Parathyroid adenoma (tissue), 2 donors: ENCODE measurements around the gene BCL11B.

ENCODE experiments used
- H2AFZ ChIP-seq: fragments of 300-600 bp; sonication (generic); one replicate; pipeline ENCODE4 v1.7.0; 2017; ENCODE audit warnings: antibody characterized with exemption, mild to moderate bottlenecking
- H3K27ac ChIP-seq: fragments of 300-600 bp; sonication (generic); one replicate; pipeline ENCODE4 v1.7.0; 2017
- H3K27me3 ChIP-seq: fragments of 300-600 bp; sonication (generic); one replicate; pipeline ENCODE4 v1.7.0; 2017; ENCODE audit warnings: low read length; ENCODE audit not compliant: control insufficient read depth, insufficient read depth
- H3K36me3 ChIP-seq: fragments of 300-600 bp; sonication (generic); one replicate; pipeline ENCODE4 v1.7.0; 2017; ENCODE audit warnings: low read length; ENCODE audit not compliant: control insufficient read depth, insufficient read depth
- H3K4me1 ChIP-seq: fragments of 300-600 bp; sonication (generic); one replicate; pipeline ENCODE4 v1.7.0; 2017; ENCODE audit warnings: control low read depth
- H3K4me2 ChIP-seq: fragments of 300-600 bp; sonication (generic); one replicate; pipeline ENCODE4 v1.7.0; 2017; ENCODE audit warnings: low read length
- H3K4me3 ChIP-seq: fragments of 300-600 bp; sonication (generic); one replicate; pipeline ENCODE4 v1.7.0; 2017; ENCODE audit warnings: low read depth, low read length
- H3K79me2 ChIP-seq: fragments of 300-600 bp; sonication (generic); one replicate; pipeline ENCODE4 v1.7.0; 2017; ENCODE audit warnings: control low read depth
- H3K9ac ChIP-seq: fragments of 300-600 bp; sonication (generic); one replicate; pipeline ENCODE4 v1.7.0; 2017; ENCODE audit warnings: mild to moderate bottlenecking
- H3K9me3 ChIP-seq: fragments of 300-600 bp; sonication (generic); one replicate; pipeline ENCODE4 v1.7.0; 2017; ENCODE audit warnings: low read length; ENCODE audit not compliant: control insufficient read depth
- TF ChIP-seq, protein P1 (sequence below): fragments of 300-600 bp; sonication (generic); IDR thresholded peaks from one replicate; pipeline ENCODE4 v1.7.0; 2017; ENCODE audit warnings: antibody characterized with exemption, mild to moderate bottlenecking
- donor health status: primary hyperparathyroidism.

Gene BCL11B

DNA sequence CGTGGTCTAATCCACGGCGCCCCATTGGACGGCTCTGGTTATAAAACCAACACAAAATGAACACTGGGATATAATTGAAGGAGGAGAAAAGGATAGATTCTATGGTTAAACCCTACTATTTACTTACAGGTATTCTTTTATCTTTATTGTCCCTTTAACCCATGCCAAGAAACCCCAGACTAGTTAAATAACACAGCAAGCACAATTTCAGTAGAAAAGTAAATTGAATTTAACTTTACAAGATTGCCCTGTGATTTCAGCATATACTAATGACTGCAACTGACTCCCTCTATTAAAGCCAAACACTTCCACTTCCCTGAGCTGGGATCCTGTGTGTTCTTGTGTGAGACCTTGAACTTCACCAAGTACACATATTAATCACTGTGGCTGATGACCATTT lies 45.3 kb downstream of the BCL11B start:
- Histone ChIP-seq H3K27ac (no peak overlapping the region), H3K4me2 (no peak overlapping the region), H2AFZ (no peak overlapping the region), H3K27me3 (peaks cover 2% of the 10 kb centered on the region), H3K4me1 (no peaks in the 10 kb centered on the region), H3K36me3 (no peaks in the 10 kb centered on the region), H3K9me3 (no peaks in the 10 kb centered on the region), H3K9ac (no peak overlapping the region), H3K79me2 (no peaks in the 10 kb centered on the region), H3K4me3 (no peak overlapping the region)
- TF ChIP-seq, protein P1, sequence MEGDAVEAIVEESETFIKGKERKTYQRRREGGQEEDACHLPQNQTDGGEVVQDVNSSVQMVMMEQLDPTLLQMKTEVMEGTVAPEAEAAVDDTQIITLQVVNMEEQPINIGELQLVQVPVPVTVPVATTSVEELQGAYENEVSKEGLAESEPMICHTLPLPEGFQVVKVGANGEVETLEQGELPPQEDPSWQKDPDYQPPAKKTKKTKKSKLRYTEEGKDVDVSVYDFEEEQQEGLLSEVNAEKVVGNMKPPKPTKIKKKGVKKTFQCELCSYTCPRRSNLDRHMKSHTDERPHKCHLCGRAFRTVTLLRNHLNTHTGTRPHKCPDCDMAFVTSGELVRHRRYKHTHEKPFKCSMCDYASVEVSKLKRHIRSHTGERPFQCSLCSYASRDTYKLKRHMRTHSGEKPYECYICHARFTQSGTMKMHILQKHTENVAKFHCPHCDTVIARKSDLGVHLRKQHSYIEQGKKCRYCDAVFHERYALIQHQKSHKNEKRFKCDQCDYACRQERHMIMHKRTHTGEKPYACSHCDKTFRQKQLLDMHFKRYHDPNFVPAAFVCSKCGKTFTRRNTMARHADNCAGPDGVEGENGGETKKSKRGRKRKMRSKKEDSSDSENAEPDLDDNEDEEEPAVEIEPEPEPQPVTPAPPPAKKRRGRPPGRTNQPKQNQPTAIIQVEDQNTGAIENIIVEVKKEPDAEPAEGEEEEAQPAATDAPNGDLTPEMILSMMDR, result no peak

DNA sequence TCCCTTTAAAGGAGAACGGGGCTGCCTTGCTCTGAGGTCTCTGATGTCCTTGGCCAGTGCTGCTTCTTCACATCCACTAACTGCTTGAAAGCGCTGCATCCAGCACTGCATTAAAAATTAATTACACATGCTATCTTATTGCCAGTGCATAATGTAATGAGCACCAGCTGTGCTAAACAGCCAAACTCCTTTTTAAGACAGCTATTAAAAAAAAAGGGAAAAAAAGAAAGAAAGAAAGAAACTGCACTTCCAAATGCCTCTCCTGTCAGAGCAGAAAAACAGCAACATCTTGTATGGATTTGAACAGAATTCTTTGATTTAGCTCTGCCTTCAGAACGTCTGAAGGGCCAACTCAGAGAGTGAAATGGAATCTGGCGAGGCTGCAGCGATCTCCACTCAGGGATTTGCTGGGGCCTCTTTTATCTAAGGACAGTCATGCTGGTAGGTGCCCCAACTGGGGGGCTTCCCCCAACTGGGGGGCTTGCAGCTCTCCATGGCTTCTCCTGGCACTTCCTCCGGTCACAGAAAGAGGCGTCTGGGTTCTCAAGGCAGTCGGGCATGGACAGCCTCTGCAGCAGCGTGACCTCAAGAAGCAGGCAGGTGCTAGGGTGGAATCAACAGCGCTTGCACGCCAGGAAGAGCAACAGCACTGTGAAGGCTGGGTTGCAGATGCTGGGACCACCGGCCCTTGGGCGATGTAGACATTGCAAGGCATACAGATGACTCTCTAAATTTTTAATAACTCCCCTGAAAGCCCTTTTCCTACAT lies 46.4 kb downstream of the BCL11B start:
- Histone ChIP-seq H2AFZ (no peak overlapping the region), H3K36me3 (no peaks in the 10 kb centered on the region), H3K4me3 (no peak overlapping the region), H3K27ac (no peak overlapping the region), H3K79me2 (no peaks in the 10 kb centered on the region), H3K9ac (no peak overlapping the region), H3K4me2 (no peak overlapping the region), H3K4me1 (no peaks in the 10 kb centered on the region), H3K9me3 (no peaks in the 10 kb centered on the region), H3K27me3 (no peaks in the 10 kb centered on the region)
- TF ChIP-seq, protein P1, result no peak

DNA sequence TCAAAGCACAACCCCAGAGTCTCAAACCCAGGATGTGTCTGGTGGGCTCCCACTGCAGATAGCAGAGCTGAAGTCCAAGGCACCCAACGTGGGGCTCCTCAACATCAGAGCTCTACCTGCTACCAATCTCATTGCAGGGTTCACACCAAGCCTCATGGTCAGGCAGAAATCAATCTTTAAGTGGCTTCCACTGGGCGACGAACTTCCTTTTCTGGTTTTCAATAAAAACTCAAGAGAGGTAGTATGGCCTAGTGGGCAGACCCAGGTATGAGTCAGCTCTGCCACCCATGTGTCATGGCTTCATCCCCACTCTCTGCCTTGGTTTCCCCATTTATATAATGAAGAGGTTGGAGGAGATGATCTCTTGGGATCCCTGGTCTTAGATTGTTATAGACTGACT lies 47.0 kb downstream of the BCL11B start:
- no peak overlapping the region for H3K9ac ChIP-seq
- H3K4me2 ChIP-seq, result no peak overlapping the region
- no peaks in the 10 kb centered on the region for H3K36me3 ChIP-seq
- no peaks in the 10 kb centered on the region for H3K27me3 ChIP-seq
- no peak overlapping the region for H3K27ac ChIP-seq
- TF ChIP-seq, protein P1, result no peak
- no peaks in the 10 kb centered on the region for H3K4me1 ChIP-seq
- H2AFZ ChIP-seq, result no peak overlapping the region
- H3K4me3 ChIP-seq, result no peak overlapping the region
- no peaks in the 10 kb centered on the region for H3K79me2 ChIP-seq
- H3K9me3 ChIP-seq, result no peaks in the 10 kb centered on the region

DNA sequence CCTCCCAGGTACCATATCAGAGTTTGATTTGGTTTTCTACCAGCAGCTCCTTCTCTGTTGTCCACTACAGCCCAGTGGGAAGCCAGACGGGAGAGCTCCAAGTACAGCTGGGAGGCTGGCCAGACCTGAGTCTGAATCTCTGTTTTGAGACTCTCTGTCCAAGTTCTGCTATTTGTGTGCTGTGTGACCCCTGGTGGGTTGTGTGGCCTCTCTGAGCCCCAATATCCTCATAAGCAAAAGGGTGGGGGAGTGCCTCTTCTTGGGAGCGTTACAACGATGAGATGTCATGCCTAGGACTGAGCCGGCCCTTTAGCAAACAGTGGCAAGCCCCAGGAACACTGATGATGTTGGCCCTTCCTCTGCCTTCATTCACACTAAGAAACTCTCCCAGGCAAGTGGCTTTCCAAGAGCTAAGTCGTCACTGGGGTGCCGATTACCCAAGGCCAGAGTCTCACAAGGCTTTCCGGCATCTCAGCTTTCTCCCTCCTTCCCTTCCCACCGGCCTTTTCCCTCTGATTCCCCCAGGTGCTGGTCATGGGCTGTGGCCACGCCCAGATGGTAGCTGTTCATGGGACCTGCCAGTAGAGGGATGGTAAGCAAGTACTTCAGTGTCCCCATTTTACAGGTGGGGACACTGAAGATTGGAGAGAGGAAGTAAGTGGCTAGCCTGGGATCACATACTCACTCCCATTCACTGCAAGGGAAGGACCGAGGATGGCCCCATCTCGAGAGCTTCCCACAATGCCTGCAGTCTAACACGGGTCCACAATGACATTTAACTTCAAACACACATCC lies 47.7 kb downstream of the BCL11B start:
- Histone ChIP-seq H3K27ac (no peak overlapping the region), H3K9me3 (no peaks in the 10 kb centered on the region), H3K4me1 (no peaks in the 10 kb centered on the region), H3K4me2 (no peak overlapping the region), H2AFZ (no peak overlapping the region), H3K36me3 (no peaks in the 10 kb centered on the region), H3K4me3 (no peak overlapping the region), H3K79me2 (no peaks in the 10 kb centered on the region), H3K27me3 (no peaks in the 10 kb centered on the region), H3K9ac (no peak overlapping the region)
- TF ChIP-seq, protein P1, result no peak
